Activated CD4-positive, alpha-beta T cell treated with anti-CD3 and anti-CD28 coated beads, Interleukin-2, amount 10 ng/mL, durations not matched to agents 24 days and 14 days (primary cell): Measurements from ENCODE around the gene TOGARAM1. TPM values are rescaled to one million over a fixed set of nuclear protein-coding genes. Genes with fewer than 3 reads are reported as not detected.

Experiments
- DNase-seq: peaks from one replicate; pipeline ENCODE4 v3.0.0; 2022
- H3K27ac Mint-ChIP-seq: one replicate; pipeline ENCODE4 v1.8.0; 2022; ENCODE audit warnings: mild to moderate bottlenecking, mixed read lengths
- H3K27me3 Mint-ChIP-seq: one replicate; pipeline ENCODE4 v1.8.0; 2022; ENCODE audit warnings: mixed read lengths
- H3K36me3 Mint-ChIP-seq: one replicate; pipeline ENCODE4 v1.8.0; 2022; ENCODE audit warnings: low read depth, mild to moderate bottlenecking, mixed read lengths
- H3K4me1 Mint-ChIP-seq: one replicate; pipeline ENCODE4 v1.8.0; 2021; ENCODE audit warnings: mixed read lengths
- H3K4me3 Mint-ChIP-seq: one replicate; pipeline ENCODE4 v1.8.0; 2022; ENCODE audit warnings: mild to moderate bottlenecking, moderate library complexity, mixed read lengths
- H3K9me3 Mint-ChIP-seq: one replicate; pipeline ENCODE4 v1.8.0; 2021; ENCODE audit warnings: mixed read lengths
- intact Hi-C: fragments of 100-400 bp; cut with micrococcal nuclease; formaldehyde crosslinking; loops from one replicate; pipeline ENCODE4 v1.15.1; 2023
- total RNA-seq: library from RNA; stranded (reverse); gene quantifications from 2 replicates; pipeline ENCODE4 v1.2.3, GENCODE V29; 2022

The TOGARAM1 gene, protein sequence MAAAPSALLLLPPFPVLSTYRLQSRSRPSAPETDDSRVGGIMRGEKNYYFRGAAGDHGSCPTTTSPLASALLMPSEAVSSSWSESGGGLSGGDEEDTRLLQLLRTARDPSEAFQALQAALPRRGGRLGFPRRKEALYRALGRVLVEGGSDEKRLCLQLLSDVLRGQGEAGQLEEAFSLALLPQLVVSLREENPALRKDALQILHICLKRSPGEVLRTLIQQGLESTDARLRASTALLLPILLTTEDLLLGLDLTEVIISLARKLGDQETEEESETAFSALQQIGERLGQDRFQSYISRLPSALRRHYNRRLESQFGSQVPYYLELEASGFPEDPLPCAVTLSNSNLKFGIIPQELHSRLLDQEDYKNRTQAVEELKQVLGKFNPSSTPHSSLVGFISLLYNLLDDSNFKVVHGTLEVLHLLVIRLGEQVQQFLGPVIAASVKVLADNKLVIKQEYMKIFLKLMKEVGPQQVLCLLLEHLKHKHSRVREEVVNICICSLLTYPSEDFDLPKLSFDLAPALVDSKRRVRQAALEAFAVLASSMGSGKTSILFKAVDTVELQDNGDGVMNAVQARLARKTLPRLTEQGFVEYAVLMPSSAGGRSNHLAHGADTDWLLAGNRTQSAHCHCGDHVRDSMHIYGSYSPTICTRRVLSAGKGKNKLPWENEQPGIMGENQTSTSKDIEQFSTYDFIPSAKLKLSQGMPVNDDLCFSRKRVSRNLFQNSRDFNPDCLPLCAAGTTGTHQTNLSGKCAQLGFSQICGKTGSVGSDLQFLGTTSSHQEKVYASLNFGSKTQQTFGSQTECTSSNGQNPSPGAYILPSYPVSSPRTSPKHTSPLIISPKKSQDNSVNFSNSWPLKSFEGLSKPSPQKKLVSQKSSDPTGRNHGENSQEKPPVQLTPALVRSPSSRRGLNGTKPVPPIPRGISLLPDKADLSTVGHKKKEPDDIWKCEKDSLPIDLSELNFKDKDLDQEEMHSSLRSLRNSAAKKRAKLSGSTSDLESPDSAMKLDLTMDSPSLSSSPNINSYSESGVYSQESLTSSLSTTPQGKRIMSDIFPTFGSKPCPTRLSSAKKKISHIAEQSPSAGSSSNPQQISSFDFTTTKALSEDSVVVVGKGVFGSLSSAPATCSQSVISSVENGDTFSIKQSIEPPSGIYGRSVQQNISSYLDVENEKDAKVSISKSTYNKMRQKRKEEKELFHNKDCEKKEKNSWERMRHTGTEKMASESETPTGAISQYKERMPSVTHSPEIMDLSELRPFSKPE (N-terminal part only)
- 7.6 and 7.9 TPM in 2 replicates for total RNA-seq

DNA sequence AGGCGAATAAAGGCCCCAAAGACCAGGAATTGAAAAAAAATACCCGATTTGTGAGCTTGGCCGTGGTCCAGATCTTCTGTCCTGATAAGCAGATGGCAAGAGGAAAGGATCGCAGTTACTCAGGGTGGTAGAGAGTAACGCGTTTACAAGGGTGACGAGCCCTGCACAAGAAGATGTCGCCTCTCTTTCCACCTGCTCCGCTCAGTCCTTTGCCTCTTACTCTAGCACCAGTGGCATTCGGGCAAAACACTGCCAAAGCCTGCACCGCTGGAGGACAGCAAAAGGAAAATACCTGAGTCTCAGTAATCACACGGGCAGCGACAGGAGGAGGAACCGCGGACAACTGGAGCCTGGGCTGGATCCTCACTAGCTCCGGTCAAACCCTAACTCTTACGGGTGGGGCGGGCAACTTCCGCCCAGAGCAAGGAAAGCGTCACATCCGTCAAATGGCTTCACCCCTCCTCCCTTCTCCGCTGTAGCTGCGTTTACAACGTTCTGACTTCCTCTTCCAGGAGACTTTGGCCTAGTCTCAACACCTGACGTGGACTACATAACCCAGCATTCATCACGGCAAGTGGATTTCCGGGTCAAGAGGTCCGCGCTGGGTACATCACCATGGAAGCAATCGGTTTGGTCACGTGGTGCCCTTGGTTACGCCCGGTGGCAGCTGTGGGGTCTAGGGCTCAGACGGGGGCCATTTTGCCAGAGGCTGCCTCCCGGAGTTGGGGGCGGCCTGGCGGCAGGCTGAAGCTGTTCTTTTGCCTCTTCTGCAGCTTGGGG lies at the start of gene TOGARAM1, which contains the start of gene KLHL28:
TOGARAM1 (plus strand) TSS at position 637 of the 780 bp plus-strand sequence. CDS start 232 bp downstream, outside the sequence.
KLHL28 (minus strand) TSS at position 394 of the 780 bp plus-strand sequence. CDS start 16,019 bp downstream, outside the sequence.
- peak; percentile 99 for DNase-seq
- H3K4me3 Mint-ChIP-seq, result no peak within 1 kb of the TSS
- intact Hi-C loops, result loop anchor here (1.0 to 5.0 kb wide), 7 partner anchors 21 to 292 kb away; partner anchors contain the start of genes FKBP3, MIS18BP1 and PRPF39
- H3K27ac Mint-ChIP-seq, result no peak within 1 kb of the TSS
- H3K27me3 Mint-ChIP-seq, result no peaks in the 10 kb centered on the region
- H3K36me3 Mint-ChIP-seq, result peaks cover 10% of the 10 kb centered on the region
- peaks cover 40% of the 10 kb centered on the region for H3K4me1 Mint-ChIP-seq
- no peaks in the 10 kb centered on the region for H3K9me3 Mint-ChIP-seq

DNA sequence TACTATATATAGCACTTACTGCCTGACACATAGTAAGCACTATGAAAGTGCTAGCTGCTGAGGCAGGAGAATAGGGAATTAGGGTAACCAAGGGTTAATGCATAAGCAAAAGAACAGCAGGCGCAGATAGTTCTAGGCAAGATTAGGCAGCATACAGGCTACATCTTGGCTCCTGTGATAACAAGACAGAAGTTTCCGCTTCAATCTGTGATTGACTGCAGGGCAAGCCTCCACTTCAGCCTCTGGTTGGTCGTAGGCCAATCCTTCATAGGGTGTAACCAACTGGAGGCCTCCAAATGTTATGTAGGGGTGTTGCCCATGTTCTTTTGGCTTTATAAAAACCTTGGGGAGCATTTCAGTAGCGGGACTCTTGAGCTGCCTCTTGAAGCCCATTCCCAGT lies 47.1 kb upstream of the TOGARAM1 start:
- no peak overlapping the region for H3K27ac Mint-ChIP-seq
- DNase-seq, result no peak
- intact Hi-C loops, result loop anchor here (5.0 kb wide), 2 partner anchors 47 to 222 kb away; partner anchors contain the start of genes FANCM, KLHL28 and TOGARAM1

DNA sequence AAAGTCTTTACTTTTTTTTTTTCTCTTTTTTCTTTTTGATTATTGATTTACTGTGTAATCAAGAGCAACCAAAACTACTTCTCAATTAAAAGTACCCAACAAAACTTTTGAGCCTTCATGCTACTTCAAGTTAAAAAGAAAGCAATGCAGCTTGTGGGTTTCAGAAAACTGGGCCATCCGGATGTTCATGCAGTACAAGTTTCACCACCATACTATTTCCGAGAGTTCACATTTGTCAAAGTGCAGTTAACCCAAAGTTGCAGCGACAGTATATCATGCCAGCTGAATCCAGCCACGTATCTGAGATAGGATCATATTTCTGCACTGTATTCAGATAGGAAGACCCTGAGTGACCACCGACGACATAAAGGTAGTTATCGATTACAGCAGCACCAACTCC lies 33.2 kb upstream of the TOGARAM1 start:
- DNase-seq, result no peak
- Mint-ChIP-seq H3K27ac (no peak overlapping the region), H3K4me1 (peaks cover 3% of the 10 kb centered on the region), H3K27me3 (no peaks in the 10 kb centered on the region), H3K9me3 (no peaks in the 10 kb centered on the region), H3K4me3 (no peak overlapping the region), H3K36me3 (peaks cover 8% of the 10 kb centered on the region)
- intact Hi-C loops, result no loop called here

More for the DNA sequence above, 47.1 kb upstream of the TOGARAM1 start:
- no peaks in the 10 kb centered on the region for H3K4me1 Mint-ChIP-seq
- peaks cover 29% of the 10 kb centered on the region for H3K27me3 Mint-ChIP-seq
- H3K9me3 Mint-ChIP-seq, result no peaks in the 10 kb centered on the region
- H3K36me3 Mint-ChIP-seq, result peaks cover 2% of the 10 kb centered on the region
- no peak overlapping the region for H3K4me3 Mint-ChIP-seq

DNA sequence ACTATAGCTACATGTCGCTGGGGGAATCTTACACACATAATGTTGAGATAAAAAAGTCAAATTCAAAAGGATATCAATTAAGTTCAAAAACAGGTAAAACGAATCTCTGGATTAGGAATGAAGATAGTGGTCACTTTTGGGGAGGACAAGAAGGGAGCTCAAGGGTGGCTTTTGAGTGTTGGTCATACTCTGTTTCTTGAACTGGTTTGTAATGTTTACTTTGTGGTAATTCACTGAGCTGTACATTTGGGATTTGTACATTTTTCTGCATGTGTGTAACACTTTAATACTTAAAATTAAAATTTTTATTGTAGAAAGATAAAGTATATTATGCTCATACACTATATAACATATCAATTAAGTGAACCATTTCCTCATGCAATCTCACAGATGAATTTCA lies 26.8 kb upstream of the TOGARAM1 start:
- H3K9me3 Mint-ChIP-seq, result no peaks in the 10 kb centered on the region
- peaks cover 39% of the 10 kb centered on the region for H3K36me3 Mint-ChIP-seq
- H3K4me1 Mint-ChIP-seq, result peaks cover 3% of the 10 kb centered on the region
- H3K4me3 Mint-ChIP-seq, result no peak overlapping the region
- intact Hi-C loops, result no loop called here
- no peak for DNase-seq
- no peak overlapping the region for H3K27ac Mint-ChIP-seq
- no peaks in the 10 kb centered on the region for H3K27me3 Mint-ChIP-seq

DNA sequence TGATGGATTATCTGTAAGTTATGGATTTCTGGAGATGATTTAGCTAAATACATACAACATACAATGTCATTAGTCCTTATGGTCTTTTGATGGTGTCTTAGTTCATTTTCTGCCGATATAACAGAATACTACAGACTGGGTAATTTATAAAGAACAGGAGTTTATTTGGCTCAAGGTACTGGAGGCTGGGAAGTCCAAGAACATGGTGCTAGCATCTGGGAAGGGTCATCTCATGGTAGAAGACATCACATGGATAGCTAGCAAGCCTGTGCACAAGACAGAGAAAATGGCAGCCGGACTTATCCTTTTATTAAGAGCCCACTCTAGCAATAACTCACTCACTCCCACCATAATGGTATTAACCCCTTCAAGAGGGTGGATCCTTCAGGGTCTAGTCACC lies 24.4 kb upstream of the TOGARAM1 start:
- no peaks in the 10 kb centered on the region for H3K9me3 Mint-ChIP-seq
- H3K4me1 Mint-ChIP-seq, result peaks cover 11% of the 10 kb centered on the region
- no peaks in the 10 kb centered on the region for H3K27me3 Mint-ChIP-seq
- no peak overlapping the region for H3K4me3 Mint-ChIP-seq
- H3K36me3 Mint-ChIP-seq, result peaks cover 57% of the 10 kb centered on the region
- intact Hi-C loops, result no loop called here
- DNase-seq, result no peak
- no peak overlapping the region for H3K27ac Mint-ChIP-seq

DNA sequence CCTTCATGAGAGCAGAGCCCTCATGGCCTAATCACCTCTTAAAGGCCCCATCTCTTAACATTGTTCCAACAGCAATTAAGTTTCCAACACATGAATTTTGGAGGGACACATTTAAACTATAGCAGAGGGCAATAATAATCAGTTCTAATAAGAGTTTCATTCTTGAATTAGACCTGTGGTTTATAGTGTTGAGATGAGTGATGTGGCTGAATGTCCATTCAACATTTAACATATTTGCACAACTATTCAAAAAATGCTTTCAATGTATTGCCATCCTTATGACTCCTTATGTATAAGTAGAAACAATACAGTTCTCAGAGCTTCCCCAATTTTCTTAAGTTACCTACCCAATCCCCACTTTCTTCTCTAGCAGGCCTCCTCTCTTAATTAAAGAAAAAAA lies 21.8 kb upstream of the TOGARAM1 start:
- intact Hi-C loops, result no loop called here
- H3K27ac Mint-ChIP-seq, result no peak overlapping the region
- no peaks in the 10 kb centered on the region for H3K27me3 Mint-ChIP-seq
- DNase-seq, result no peak
- H3K4me3 Mint-ChIP-seq, result no peak overlapping the region
- H3K9me3 Mint-ChIP-seq, result no peaks in the 10 kb centered on the region
- H3K36me3 Mint-ChIP-seq, result peaks cover 66% of the 10 kb centered on the region
- H3K4me1 Mint-ChIP-seq, result peaks cover 11% of the 10 kb centered on the region

DNA sequence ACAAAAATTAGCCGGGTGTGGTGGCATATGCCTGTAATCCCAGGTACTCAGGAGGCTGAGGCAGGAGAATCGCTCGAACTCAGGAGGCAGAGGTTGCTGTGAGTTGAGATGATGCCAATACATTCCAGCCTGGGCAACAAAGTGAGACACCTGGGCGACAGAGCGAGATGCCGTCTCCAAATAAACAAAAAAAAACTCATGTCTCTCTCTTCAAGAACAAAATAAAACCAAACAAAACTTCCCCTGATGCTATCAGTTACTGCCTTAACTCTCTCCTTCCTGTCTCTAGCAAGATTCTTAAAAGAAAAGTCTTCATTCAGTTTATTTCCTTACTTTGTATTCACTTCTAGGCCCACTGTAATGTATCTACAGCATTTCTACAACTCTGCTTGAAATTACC lies 21.0 kb upstream of the TOGARAM1 start:
- peak; percentile 57 for DNase-seq
- intact Hi-C loops, result no loop called here
- H3K36me3 Mint-ChIP-seq, result peaks cover 72% of the 10 kb centered on the region
- H3K27ac Mint-ChIP-seq, result peak overlapping the region; percentile 30
- peaks cover 11% of the 10 kb centered on the region for H3K4me1 Mint-ChIP-seq
- H3K9me3 Mint-ChIP-seq, result no peaks in the 10 kb centered on the region
- H3K27me3 Mint-ChIP-seq, result no peaks in the 10 kb centered on the region
- H3K4me3 Mint-ChIP-seq, result no peak overlapping the region

DNA sequence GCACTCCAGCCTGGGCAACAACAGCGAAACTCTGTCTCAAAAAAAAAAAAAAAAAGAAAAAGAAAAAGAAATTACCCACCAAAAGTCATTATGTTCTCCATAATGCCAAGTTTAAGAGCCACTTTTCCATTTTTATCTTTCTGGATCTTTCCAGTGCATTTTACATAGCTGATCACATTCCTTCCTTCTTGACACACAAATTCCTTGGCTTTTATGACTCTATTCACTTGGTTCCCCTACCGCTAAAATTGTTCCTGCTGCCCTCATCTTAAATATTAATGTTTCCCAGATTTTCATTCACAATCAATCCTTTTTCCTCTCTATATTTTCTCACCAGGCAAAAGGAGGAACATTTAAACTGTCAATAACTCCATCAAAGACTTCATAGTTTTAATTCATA lies 20.4 kb upstream of the TOGARAM1 start:
- Mint-ChIP-seq H3K36me3 (peaks cover 70% of the 10 kb centered on the region), H3K4me1 (peaks cover 11% of the 10 kb centered on the region), H3K4me3 (no peak overlapping the region), H3K9me3 (no peaks in the 10 kb centered on the region), H3K27me3 (no peaks in the 10 kb centered on the region), H3K27ac (no peak overlapping the region)
- DNase-seq, result no peak
- intact Hi-C loops, result no loop called here

DNA sequence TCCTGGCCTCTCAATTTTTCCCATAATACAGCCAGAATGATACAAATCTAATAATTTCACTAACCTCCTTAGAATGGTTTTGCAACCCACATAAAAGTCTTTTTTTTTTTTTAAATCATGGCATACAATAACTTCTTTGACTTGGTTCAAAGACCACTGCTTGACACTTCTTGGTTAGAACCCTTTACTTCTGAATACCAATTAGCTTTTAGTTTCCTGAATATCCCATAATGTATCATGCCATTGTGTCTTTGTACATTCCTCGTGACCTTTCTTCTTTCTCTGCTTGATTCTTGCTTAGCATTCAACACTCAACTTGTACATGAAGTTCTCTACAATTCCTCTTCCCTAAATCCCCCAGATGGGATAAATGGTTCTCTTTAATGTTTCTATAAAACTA lies 19.6 kb upstream of the TOGARAM1 start:
- no peak overlapping the region for H3K27ac Mint-ChIP-seq
- peaks cover 11% of the 10 kb centered on the region for H3K4me1 Mint-ChIP-seq
- peaks cover 74% of the 10 kb centered on the region for H3K36me3 Mint-ChIP-seq
- H3K27me3 Mint-ChIP-seq, result no peaks in the 10 kb centered on the region
- no peak for DNase-seq
- H3K9me3 Mint-ChIP-seq, result peaks cover 6% of the 10 kb centered on the region
- no peak overlapping the region for H3K4me3 Mint-ChIP-seq
- intact Hi-C loops, result no loop called here

DNA sequence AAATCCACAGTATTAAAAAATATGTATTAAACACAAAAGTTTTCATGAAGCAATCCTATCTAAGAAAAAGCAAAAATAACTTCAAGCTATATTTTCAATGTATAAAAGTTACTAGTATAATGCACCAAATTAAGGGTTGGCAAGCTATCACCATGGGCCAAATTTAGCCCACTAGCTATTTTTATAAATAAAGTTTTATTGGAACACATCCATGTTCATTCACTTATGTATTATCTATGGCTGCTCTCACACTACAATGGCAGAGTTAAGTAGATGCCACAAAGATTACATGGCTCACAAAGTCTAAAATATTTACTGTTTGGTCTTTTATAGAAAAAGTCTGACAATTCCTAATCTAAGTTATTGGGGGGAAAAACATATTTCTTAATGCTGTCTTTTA lies 17.9 kb upstream of the TOGARAM1 start:
- Mint-ChIP-seq H3K4me1 (peaks cover 11% of the 10 kb centered on the region), H3K9me3 (peaks cover 9% of the 10 kb centered on the region), H3K27me3 (no peaks in the 10 kb centered on the region), H3K36me3 (peaks cover 69% of the 10 kb centered on the region), H3K4me3 (no peak overlapping the region), H3K27ac (no peak overlapping the region)
- intact Hi-C loops, result no loop called here
- DNase-seq, result no peak

DNA sequence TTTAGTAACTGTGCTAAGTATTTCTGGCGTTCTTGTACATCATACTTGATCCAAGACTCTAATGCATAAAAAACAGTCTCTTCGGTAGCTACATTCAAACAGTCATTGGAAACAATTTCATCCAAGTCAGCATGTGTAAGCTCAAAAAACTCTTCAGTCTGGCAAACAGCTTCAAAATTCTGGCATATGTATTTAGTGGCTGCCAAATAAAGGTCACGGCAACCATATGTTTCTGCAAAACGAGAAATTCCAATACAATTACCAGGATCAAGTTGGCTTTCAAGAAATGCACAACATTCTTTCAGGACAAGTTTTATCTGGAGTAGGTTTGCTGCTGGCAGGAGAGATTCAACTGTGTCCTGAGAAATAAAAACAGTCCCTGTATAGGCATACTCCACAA lies 16.7 kb upstream of the TOGARAM1 start:
- Mint-ChIP-seq H3K9me3 (peaks cover 9% of the 10 kb centered on the region), H3K4me3 (no peak overlapping the region), H3K4me1 (peaks cover 11% of the 10 kb centered on the region), H3K27ac (no peak overlapping the region), H3K36me3 (peaks cover 62% of the 10 kb centered on the region), H3K27me3 (no peaks in the 10 kb centered on the region)
- intact Hi-C loops, result no loop called here
- no peak for DNase-seq

DNA sequence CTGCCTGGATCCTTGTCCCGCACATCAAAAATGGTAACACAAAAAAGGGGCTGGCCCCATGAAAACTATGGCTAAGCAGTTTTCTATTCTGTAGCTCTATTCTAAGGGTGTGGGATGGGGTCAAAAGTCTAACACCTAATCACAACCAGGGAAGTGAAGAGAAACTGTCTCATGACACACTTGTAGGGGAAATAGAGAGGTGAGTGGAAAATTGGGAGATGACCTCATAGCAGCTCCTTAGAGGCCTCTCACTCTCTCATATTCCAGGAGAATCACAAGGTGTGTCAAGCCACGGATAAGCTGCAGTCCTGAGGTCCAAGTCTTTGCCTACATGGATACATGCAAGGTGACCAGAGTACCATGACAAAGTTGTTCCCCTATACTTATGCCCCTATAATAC lies 10.9 kb upstream of the TOGARAM1 start:
- no peak overlapping the region for H3K4me3 Mint-ChIP-seq
- H3K4me1 Mint-ChIP-seq, result peaks cover 4% of the 10 kb centered on the region
- no peak for DNase-seq
- intact Hi-C loops, result no loop called here
- H3K36me3 Mint-ChIP-seq, result peaks cover 31% of the 10 kb centered on the region
- H3K9me3 Mint-ChIP-seq, result peaks cover 9% of the 10 kb centered on the region
- H3K27ac Mint-ChIP-seq, result no peak overlapping the region
- H3K27me3 Mint-ChIP-seq, result no peaks in the 10 kb centered on the region
